Panc1 (cell line): ENCODE data around the gene HSP90AA1. TPM values are rescaled to one million over a fixed set of nuclear protein-coding genes. Genes with fewer than 3 reads are reported as not detected.

ENCODE experiments used
- total RNA-seq: library from RNA; stranded (reverse); gene quantifications from one replicate; pipeline ENCODE4 v1.2.1, GENCODE V29; 2021; ENCODE audit not compliant: unreplicated experiment

HSP90AA1 gene
- total RNA-seq, 1 experiment from 2014 or later = 383 TPM

Other genes with a start within 250 kb of the HSP90AA1 start
- 382 TPM for gene DYNC1H1, start 122.5 kb downstream of the HSP90AA1 start, total RNA-seq
- gene WDR20, start 52.9 kb upstream of the HSP90AA1 start, total RNA-seq = 20.2 TPM
- 9.8 TPM for gene MOK, start 218.1 kb upstream of the HSP90AA1 start, total RNA-seq
- gene ZNF839, start 232.7 kb upstream of the HSP90AA1 start, total RNA-seq = 10.8 TPM